Astrocyte (in vitro differentiated cells and primary cell): Measurements from ENCODE around the gene GIPC1. TPM values are rescaled to one million over a fixed set of nuclear protein-coding genes. Genes with fewer than 3 reads are reported as not detected.

ENCODE experiments used
- DNase-seq: peaks from one replicate; pipeline ENCODE4 v3.0.0-alpha.2; 2010; ENCODE audit warnings: low read depth
- FAIRE-seq: peaks from 2 replicates; lab custom pipeline; 2011; peaks lifted over from hg19 to GRCh38; lab: Jason Lieb, UNC
- H2AFZ ChIP-seq: 2 replicates; pipeline ENCODE4 v1.6.0; 2012; ENCODE audit warnings: low read depth, low read length, inconsistent platforms
- H3K27ac ChIP-seq: 2 replicates; pipeline ENCODE4 v1.5.1; 2011; ENCODE audit warnings: low read depth, low read length, inconsistent platforms
- H3K27me3 ChIP-seq: 2 replicates; pipeline ENCODE4 v1.6.0; 2011; ENCODE audit warnings: low read length, inconsistent platforms; ENCODE audit not compliant: insufficient read depth
- H3K36me3 ChIP-seq: 2 replicates; pipeline ENCODE4 v1.5.1; 2011; ENCODE audit warnings: low read length, inconsistent platforms; ENCODE audit not compliant: insufficient read depth
- H3K4me1 ChIP-seq: 2 replicates; pipeline ENCODE4 v1.5.1; 2011; ENCODE audit warnings: low read length, inconsistent platforms; ENCODE audit not compliant: insufficient read depth
- H3K4me2 ChIP-seq: 2 replicates; pipeline ENCODE4 v1.6.0; 2012; ENCODE audit warnings: low read length, inconsistent platforms
- H3K4me3 ChIP-seq: 2 replicates; pipeline ENCODE4 v1.5.1; 2011; ENCODE audit warnings: low read depth, mild to moderate bottlenecking, low read length, inconsistent platforms; ENCODE audit not compliant: insufficient read depth
- H3K79me2 ChIP-seq: 2 replicates; pipeline ENCODE4 v1.6.0; 2012; ENCODE audit warnings: mild to moderate bottlenecking, low read length, inconsistent platforms; ENCODE audit not compliant: insufficient read depth
- H3K9ac ChIP-seq: 2 replicates; pipeline ENCODE4 v1.6.0; 2012; ENCODE audit warnings: mild to moderate bottlenecking, low read length, inconsistent platforms
- H3K9me3 ChIP-seq: 2 replicates; pipeline ENCODE4 v1.5.1; 2012; ENCODE audit warnings: low read depth, mild to moderate bottlenecking, low read length, inconsistent platforms; ENCODE audit not compliant: insufficient read depth
- H4K20me1 ChIP-seq: 2 replicates; pipeline ENCODE4 v1.6.0; 2012; ENCODE audit warnings: low read length, inconsistent platforms; ENCODE audit not compliant: insufficient read depth
- H3K27ac Mint-ChIP-seq: one replicate; pipeline ENCODE4 v1.8.0; 2021; ENCODE audit warnings: mild to moderate bottlenecking, mixed read lengths; ENCODE audit not compliant: unreplicated experiment
- H3K27me3 Mint-ChIP-seq: one replicate; pipeline ENCODE4 v1.8.0; 2021; ENCODE audit warnings: low read depth, mixed read lengths; ENCODE audit not compliant: unreplicated experiment
- H3K36me3 Mint-ChIP-seq: one replicate; pipeline ENCODE4 v1.8.0; 2021; ENCODE audit warnings: low read depth, mixed read lengths; ENCODE audit not compliant: unreplicated experiment
- H3K4me1 Mint-ChIP-seq: one replicate; pipeline ENCODE4 v1.8.0; 2021; ENCODE audit warnings: low read depth, mixed read lengths; ENCODE audit not compliant: unreplicated experiment
- H3K4me3 Mint-ChIP-seq: one replicate; pipeline ENCODE4 v1.8.0; 2021; ENCODE audit warnings: mild to moderate bottlenecking, moderate library complexity, mixed read lengths; ENCODE audit not compliant: unreplicated experiment
- H3K9me3 Mint-ChIP-seq: one replicate; pipeline ENCODE4 v1.8.0; 2021; ENCODE audit warnings: mild to moderate bottlenecking, mixed read lengths; ENCODE audit not compliant: unreplicated experiment
- EZH2 ChIP-seq: IDR thresholded peaks from 2 replicates; pipeline ENCODE4 v1.6.1; 2012; ENCODE audit warnings: mild to moderate bottlenecking, low read length, inconsistent platforms; ENCODE audit not compliant: insufficient read depth
- total RNA-seq: library from RNA; stranded (reverse); gene quantifications from 2 replicates; pipeline ENCODE4 v1.2.1, GENCODE V29; 2021
- TF ChIP-seq, protein P1 (sequence below): IDR thresholded peaks from 2 replicates; pipeline ENCODE4 v1.5.1; 2011; ENCODE audit warnings: low read depth, mild to moderate bottlenecking, inconsistent platforms, low read length, moderate library complexity; ENCODE audit not compliant: insufficient read depth

Gene GIPC1
- total RNA-seq, 1 donor from 2014 or later, result 169 TPM

DNA sequence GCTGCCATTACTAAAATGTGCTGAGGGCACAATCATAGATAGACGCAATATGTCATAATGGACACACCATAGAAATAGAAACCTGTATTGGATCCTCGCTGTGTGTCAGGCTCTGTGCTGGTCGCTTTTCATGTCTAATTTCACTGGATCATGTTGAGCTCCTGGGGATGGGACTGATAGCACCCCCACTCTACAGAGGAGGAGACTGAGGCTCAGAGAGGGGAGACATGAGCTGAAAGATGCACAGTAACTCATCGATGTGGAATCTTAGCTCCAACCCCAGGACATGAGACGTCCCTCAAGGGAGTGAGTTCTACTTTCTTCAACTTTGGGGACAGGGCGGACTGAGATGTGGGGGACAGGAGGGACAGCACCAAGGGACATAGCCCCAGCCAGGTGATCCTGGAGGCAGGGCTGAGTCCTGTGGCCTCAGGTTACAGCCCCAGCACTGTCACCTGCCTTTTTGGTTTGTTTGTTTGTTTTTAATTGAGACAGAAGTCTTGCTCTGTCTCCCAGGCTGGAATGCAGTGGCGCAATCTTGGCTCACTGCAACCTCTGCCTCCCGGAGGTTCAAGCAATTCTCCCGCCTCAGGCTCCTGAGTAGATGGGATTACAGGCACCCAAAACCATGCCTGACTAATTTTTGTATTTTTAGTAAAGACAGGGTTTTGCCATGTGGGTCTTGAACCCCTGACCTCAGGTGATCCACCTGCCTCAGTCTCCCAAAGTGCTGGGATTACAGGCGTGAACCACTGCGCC lies 6.6 kb upstream of the GIPC1 start:
- FAIRE-seq, result no peak
- no peaks in the 10 kb centered on the region for H4K20me1 ChIP-seq
- TF ChIP-seq EZH2, result no peak
- TF ChIP-seq, protein P1, sequence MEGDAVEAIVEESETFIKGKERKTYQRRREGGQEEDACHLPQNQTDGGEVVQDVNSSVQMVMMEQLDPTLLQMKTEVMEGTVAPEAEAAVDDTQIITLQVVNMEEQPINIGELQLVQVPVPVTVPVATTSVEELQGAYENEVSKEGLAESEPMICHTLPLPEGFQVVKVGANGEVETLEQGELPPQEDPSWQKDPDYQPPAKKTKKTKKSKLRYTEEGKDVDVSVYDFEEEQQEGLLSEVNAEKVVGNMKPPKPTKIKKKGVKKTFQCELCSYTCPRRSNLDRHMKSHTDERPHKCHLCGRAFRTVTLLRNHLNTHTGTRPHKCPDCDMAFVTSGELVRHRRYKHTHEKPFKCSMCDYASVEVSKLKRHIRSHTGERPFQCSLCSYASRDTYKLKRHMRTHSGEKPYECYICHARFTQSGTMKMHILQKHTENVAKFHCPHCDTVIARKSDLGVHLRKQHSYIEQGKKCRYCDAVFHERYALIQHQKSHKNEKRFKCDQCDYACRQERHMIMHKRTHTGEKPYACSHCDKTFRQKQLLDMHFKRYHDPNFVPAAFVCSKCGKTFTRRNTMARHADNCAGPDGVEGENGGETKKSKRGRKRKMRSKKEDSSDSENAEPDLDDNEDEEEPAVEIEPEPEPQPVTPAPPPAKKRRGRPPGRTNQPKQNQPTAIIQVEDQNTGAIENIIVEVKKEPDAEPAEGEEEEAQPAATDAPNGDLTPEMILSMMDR, result no peak
- H3K9ac ChIP-seq, result no peak overlapping the region
- Mint-ChIP-seq H3K27ac (no peak overlapping the region), H3K27me3 (no peaks in the 10 kb centered on the region), H3K9me3 (no peaks in the 10 kb centered on the region), H3K4me3 (peak overlapping the region; percentile 27), H3K4me1 (peaks cover 5% of the 10 kb centered on the region), H3K36me3 (no peaks in the 10 kb centered on the region)
- no peaks in the 10 kb centered on the region for H3K36me3 ChIP-seq
- no peaks in the 10 kb centered on the region for H3K9me3 ChIP-seq
- no peak overlapping the region for H2AFZ ChIP-seq
- no peak overlapping the region for H3K4me3 ChIP-seq
- no peak for DNase-seq
- peaks cover 16% of the 10 kb centered on the region for H3K4me1 ChIP-seq
- no peak overlapping the region for H3K4me2 ChIP-seq
- no peaks in the 10 kb centered on the region for H3K79me2 ChIP-seq
- no peaks in the 10 kb centered on the region for H3K27me3 ChIP-seq
- no peak overlapping the region for H3K27ac ChIP-seq

DNA sequence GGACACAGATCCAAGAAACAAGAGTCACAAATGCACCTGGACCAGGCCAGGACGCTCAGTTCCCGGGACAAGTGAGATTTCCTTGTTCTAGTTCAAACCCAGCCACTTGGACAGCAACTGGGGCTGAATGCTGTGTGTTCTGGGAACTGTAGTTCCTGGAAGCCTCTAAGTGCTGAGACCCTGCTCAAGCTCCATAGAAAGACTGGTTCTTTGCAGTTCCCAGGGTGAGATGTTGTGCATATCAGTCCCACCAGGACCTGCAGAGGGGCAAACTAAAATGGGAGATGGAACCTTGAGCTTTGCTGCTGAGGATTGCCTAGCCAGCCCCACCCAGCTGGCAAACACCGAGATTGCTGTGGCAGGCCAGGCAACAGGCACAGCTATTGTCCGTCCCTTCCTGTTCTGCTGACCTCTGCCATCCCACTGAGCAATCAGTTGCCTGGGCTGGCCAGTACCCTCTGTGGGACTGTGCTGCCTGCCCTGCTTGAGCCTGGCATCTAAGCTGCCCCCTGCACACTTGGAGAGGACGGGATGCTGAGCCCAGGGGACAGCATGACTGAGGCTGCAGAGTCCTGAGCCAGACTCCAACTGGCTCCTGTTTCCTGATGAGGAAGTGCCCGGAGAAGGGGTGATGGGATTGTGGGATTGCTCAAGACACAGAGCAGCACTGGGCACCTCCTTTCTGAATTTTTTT lies 1.4 kb upstream of the GIPC1 start:
- TF ChIP-seq EZH2, result no peak
- TF ChIP-seq, protein P1, result no peak
- H3K4me3 ChIP-seq, result no peak overlapping the region
- H3K4me3 Mint-ChIP-seq, result peak overlapping the region; percentile 73
- peaks cover 11% of the 10 kb centered on the region for H3K4me1 Mint-ChIP-seq
- H3K79me2 ChIP-seq, result peaks cover 33% of the 10 kb centered on the region
- no peak overlapping the region for H3K27ac ChIP-seq
- no peak overlapping the region for H3K4me2 ChIP-seq
- H2AFZ ChIP-seq, result no peak overlapping the region
- FAIRE-seq (no peak), DNase-seq (no peak)
- peaks cover 16% of the 10 kb centered on the region for H3K4me1 ChIP-seq
- no peak overlapping the region for H3K9ac ChIP-seq
- H3K36me3 Mint-ChIP-seq, result peaks cover 5% of the 10 kb centered on the region
- H3K27ac Mint-ChIP-seq, result no peak overlapping the region
- H3K27me3 ChIP-seq, result no peaks in the 10 kb centered on the region
- no peaks in the 10 kb centered on the region for H3K9me3 ChIP-seq
- peaks cover 27% of the 10 kb centered on the region for H4K20me1 ChIP-seq
- H3K27me3 Mint-ChIP-seq, result no peaks in the 10 kb centered on the region
- H3K36me3 ChIP-seq, result no peaks in the 10 kb centered on the region
- H3K9me3 Mint-ChIP-seq, result no peaks in the 10 kb centered on the region

- H3K27me3 Mint-ChIP-seq, result no peaks in the 10 kb centered on the region
- H3K4me3 Mint-ChIP-seq, result peak overlapping the region; percentile 73
- Histone ChIP-seq H3K36me3 (no peaks in the 10 kb centered on the region), H3K27ac (no peak overlapping the region), H3K79me2 (peaks cover 37% of the 10 kb centered on the region), H3K4me2 (peak overlapping the region; percentile 82), H3K4me3 (peak overlapping the region; percentile 49), H2AFZ (peak overlapping the region; percentile 60), H3K4me1 (peaks cover 16% of the 10 kb centered on the region), H3K9ac (peak overlapping the region; percentile 43), H3K9me3 (no peaks in the 10 kb centered on the region), H4K20me1 (peaks cover 28% of the 10 kb centered on the region), H3K27me3 (no peaks in the 10 kb centered on the region)
- FAIRE-seq (no peak), DNase-seq (no peak)
- H3K27ac Mint-ChIP-seq, result peak overlapping the region; percentile 20
- TF ChIP-seq, protein P1, result no peak
- no peak for TF ChIP-seq EZH2
- H3K36me3 Mint-ChIP-seq, result peaks cover 5% of the 10 kb centered on the region
- peaks cover 11% of the 10 kb centered on the region for H3K4me1 Mint-ChIP-seq
- no peaks in the 10 kb centered on the region for H3K9me3 Mint-ChIP-seq
These were observed 904 bp upstream of the GIPC1 start for GRCh38 chr19:14496834-14497227.
